NB4 (cell line): Measurements from ENCODE around the gene OLFML2B.

Experiments
- DNase-seq: peaks from one replicate; pipeline ENCODE4 v3.0.0; 2010; ENCODE audit warnings: low read depth
- H3K4me3 ChIP-seq: one replicate; pipeline ENCODE4 v1.5.1; 2011; ENCODE audit warnings: mild to moderate bottlenecking, low read depth, low read length, moderate library complexity
- MYC ChIP-seq: IDR thresholded peaks from 2 replicates; pipeline ENCODE4 v1.6.1; 2011; ENCODE audit warnings: low read depth, low read length
- POLR2A ChIP-seq: IDR thresholded peaks from 2 replicates; pipeline ENCODE4 v1.6.1; 2011; ENCODE audit warnings: mild to moderate bottlenecking; ENCODE audit not compliant: insufficient read length; ENCODE audit errors: extremely low read depth
- TF ChIP-seq, protein P1 (sequence below): IDR thresholded peaks from one replicate; pipeline ENCODE4 v1.5.1; 2012; ENCODE audit warnings: low read depth, low read length
- TF ChIP-seq, protein P2 (sequence below): IDR thresholded peaks from 2 replicates; pipeline ENCODE4 v1.6.1; 2011; ENCODE audit warnings: low read depth, low read length

The OLFML2B gene

DNA sequence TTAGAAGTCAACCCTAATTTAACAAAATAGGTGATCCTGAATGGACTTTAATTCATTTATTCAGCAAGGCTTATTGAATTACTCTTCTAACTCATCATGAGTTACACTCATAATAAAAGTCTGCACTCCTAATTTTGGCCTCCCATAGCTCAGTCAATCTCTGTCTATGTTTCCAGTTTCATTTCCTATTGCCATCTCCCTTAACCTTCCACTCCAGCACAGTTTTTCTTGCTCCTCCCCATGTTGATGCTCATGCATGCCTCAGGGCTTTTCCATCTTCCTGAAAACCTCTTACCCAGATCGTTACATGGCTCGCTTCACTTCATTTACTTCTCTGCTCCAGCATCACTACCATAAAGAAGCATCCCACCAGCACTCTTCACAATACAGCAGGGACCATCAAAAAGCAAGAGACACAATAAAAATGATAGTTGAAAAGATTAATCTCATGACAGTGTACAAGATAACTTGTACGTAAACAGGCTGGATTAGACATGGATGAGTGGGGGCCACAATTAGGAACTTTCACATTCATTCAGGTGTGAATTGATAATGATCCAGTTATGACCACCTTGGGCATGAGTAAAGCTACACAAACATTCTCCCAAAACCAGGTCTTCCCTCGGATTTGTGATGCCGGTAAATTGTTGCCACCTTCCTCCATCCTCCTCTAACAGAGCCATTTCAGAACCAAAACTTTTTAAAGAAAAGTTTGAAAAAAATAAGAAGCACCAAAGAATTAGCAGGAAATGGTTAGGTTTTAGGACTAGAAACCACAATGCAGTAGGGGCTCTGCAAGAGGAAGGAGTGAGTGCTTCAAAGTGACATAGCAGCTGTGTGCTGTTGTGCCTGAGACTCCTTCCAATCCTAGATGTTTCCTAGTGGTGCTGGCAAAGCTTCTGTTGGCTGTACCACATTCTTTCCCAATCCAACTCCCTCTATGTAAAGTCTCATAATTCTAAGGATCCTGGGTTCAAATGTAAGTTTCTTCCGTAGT lies 89.8 kb downstream of the OLFML2B start:
- H3K4me3 ChIP-seq, result no peak overlapping the region
- TF ChIP-seq, protein P1, sequence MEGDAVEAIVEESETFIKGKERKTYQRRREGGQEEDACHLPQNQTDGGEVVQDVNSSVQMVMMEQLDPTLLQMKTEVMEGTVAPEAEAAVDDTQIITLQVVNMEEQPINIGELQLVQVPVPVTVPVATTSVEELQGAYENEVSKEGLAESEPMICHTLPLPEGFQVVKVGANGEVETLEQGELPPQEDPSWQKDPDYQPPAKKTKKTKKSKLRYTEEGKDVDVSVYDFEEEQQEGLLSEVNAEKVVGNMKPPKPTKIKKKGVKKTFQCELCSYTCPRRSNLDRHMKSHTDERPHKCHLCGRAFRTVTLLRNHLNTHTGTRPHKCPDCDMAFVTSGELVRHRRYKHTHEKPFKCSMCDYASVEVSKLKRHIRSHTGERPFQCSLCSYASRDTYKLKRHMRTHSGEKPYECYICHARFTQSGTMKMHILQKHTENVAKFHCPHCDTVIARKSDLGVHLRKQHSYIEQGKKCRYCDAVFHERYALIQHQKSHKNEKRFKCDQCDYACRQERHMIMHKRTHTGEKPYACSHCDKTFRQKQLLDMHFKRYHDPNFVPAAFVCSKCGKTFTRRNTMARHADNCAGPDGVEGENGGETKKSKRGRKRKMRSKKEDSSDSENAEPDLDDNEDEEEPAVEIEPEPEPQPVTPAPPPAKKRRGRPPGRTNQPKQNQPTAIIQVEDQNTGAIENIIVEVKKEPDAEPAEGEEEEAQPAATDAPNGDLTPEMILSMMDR, result no peak
- TF ChIP-seq, protein P2, sequence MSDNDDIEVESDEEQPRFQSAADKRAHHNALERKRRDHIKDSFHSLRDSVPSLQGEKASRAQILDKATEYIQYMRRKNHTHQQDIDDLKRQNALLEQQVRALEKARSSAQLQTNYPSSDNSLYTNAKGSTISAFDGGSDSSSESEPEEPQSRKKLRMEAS, result no peak
- TF ChIP-seq POLR2A, result no peak
- TF ChIP-seq MYC, result no peak
- DNase-seq, result peak; percentile 15
